Naive thymus-derived CD4-positive, alpha-beta T cell (primary cell): Measurements from ENCODE around the gene AK2. TPM values are rescaled to one million over a fixed set of nuclear protein-coding genes. Genes with fewer than 3 reads are reported as not detected.
A peak's percentile ranks its signal among the peaks of the same experiment; 100 is the strongest.

Experiments
- ATAC-seq: fragments of 150-1000 bp; cut with Tn5 transposase; 2 replicates; pipeline ENCODE4 v1.10.0; 2021; ENCODE audit warnings: mild to moderate bottlenecking, moderate library complexity
- CTCF ChIA-PET: fragments of 350-600 bp; sonication (Branson Sonifier 250); formaldehyde crosslinking; loops from one replicate; lab custom pipeline; 2021; ENCODE audit warnings: antibody characterized with exemption; lab: Charles Lee
- POLR2A ChIA-PET: fragments of 350-600 bp; sonication (Branson Sonifier 250); formaldehyde crosslinking; loops from one replicate; lab custom pipeline; 2021; ENCODE audit warnings: antibody characterized with exemption, inconsistent platforms; lab: Charles Lee
- DNase-seq, 9 donors: peaks; one replicate each; pipeline versions ENCODE4 v3.0.0 to v3.0.0-alpha.2; 2020 to 2022; ENCODE audit warnings: mixed read lengths in 1 of 9
- H3K27ac ChIP-seq: one replicate; pipeline ENCODE4 v1.7.0; 2013; ENCODE audit warnings: mild to moderate bottlenecking, low read depth, low read length, moderate library complexity
- H3K27me3 ChIP-seq, 2 donors: one replicate each; pipeline ENCODE4 v1.7.0; 2013; ENCODE audit warnings: low read length in 2 of 2, mild to moderate bottlenecking in 2 of 2, moderate library complexity in 2 of 2; ENCODE audit not compliant: control insufficient read depth in 2 of 2, insufficient read depth in 2 of 2
- H3K36me3 ChIP-seq, 3 experiments: 1 replicate in 2 of 3; 2 replicates in 1 of 3; pipeline ENCODE4 v1.7.0; 2013; ENCODE audit warnings: low read length in 3 of 3, mild to moderate bottlenecking in 3 of 3, moderate library complexity in 1 of 3; ENCODE audit not compliant: insufficient read depth in 3 of 3, control insufficient read depth in 2 of 3
- H3K4me1 ChIP-seq, 2 donors: one replicate each; pipeline ENCODE4 v1.7.0; 2013; ENCODE audit warnings: low read length in 2 of 2, mild to moderate bottlenecking in 2 of 2, moderate library complexity in 1 of 2; ENCODE audit not compliant: control insufficient read depth in 2 of 2, insufficient read depth in 2 of 2
- H3K4me3 ChIP-seq: 2 replicates; pipeline ENCODE4 v1.7.0; 2013; ENCODE audit warnings: mild to moderate bottlenecking, low read length
- H3K9me3 ChIP-seq, 3 experiments: 1 replicate in 2 of 3; 2 replicates in 1 of 3; pipeline ENCODE4 v1.7.0; 2013; ENCODE audit warnings: low read length in 3 of 3; ENCODE audit not compliant: control insufficient read depth in 2 of 3
- H3K27ac Mint-ChIP-seq, 9 donors: one replicate each; pipeline ENCODE4 v1.8.0; 2020 to 2022; ENCODE audit warnings: mixed read lengths in 9 of 9, mild to moderate bottlenecking in 8 of 9, moderate library complexity in 5 of 9, inconsistent platforms in 2 of 9
- H3K27me3 Mint-ChIP-seq, 5 donors: one replicate each; pipeline ENCODE4 v1.8.0; 2021 to 2022; ENCODE audit warnings: mixed read lengths in 5 of 5, mild to moderate bottlenecking in 1 of 5
- H3K36me3 Mint-ChIP-seq, 5 donors: one replicate each; pipeline ENCODE4 v1.8.0; 2020 to 2022; ENCODE audit warnings: mixed read lengths in 5 of 5, mild to moderate bottlenecking in 3 of 5, inconsistent platforms in 1 of 5
- H3K4me1 Mint-ChIP-seq, 7 donors: one replicate each; pipeline ENCODE4 v1.8.0; 2020 to 2022; ENCODE audit warnings: mixed read lengths in 7 of 7, mild to moderate bottlenecking in 3 of 7, inconsistent platforms in 1 of 7
- H3K4me3 Mint-ChIP-seq, 10 donors: one replicate each; pipeline ENCODE4 v1.8.0; 2020 to 2022; ENCODE audit warnings: mild to moderate bottlenecking in 10 of 10, mixed read lengths in 10 of 10, moderate library complexity in 6 of 10, inconsistent platforms in 2 of 10
- H3K9me3 Mint-ChIP-seq, 11 donors: one replicate each; pipeline ENCODE4 v1.8.0; 2020 to 2022; ENCODE audit warnings: mixed read lengths in 11 of 11, mild to moderate bottlenecking in 4 of 11, inconsistent platforms in 1 of 11, moderate library complexity in 1 of 11
- intact Hi-C, 2 donors: fragments of 100-400 bp; cut with micrococcal nuclease; formaldehyde crosslinking; loops; one replicate each; pipeline ENCODE4 v1.15.1; 2023
- polyA plus RNA-seq, 2 donors: library from polyadenylated mRNA; unstranded; fragments of 300-500 nt; fragmentation: Illumina TruSeq; gene quantifications; one replicate each; pipeline ENCODE4 v1.2.3, GENCODE V29; 2021
- total RNA-seq, 6 experiments: library from RNA in 5 of 6; stranded (reverse) in 5 of 6; gene quantifications; 1 replicate in 5 of 6; 2 replicates in 1 of 6; pipeline ENCODE4 v1.2.3 and lab custom pipeline; 2021 to 2026

AK2 gene
- total and polyA plus RNA-seq, 7 experiments from 2014 or later = 53.8 to 219 (median 97.4) TPM

GRCh38 chr1:33022650-33023200 lies 14.0 kb downstream of the AK2 start:
- Histone ChIP-seq H3K27me3 (no peaks in the 10 kb centered on the region), H3K9me3 (no peaks in the 10 kb centered on the region), H3K4me3 (no peak overlapping the region), H3K27ac (no peak overlapping the region), H3K36me3 (peaks cover 14 to 66% (median 16%) of the 10 kb centered on the region in 3 experiments), H3K4me1 (no peaks in the 10 kb centered on the region)
- peaks cover 7 to 62% (median 10%) of the 10 kb centered on the region in 7 donors for H3K4me1 Mint-ChIP-seq
- peak overlapping the region in 1 of 9 donors; percentile 38 for H3K27ac Mint-ChIP-seq
- POLR2A ChIA-PET = interaction anchor here (0.9 to 1.1 kb wide), 3 partner anchors 18 to 58 kb away, joined by 3 to 4 read pairs (median 3); no protein-coding TSS in a partner anchor
- ATAC-seq = no peak
- H3K27me3 Mint-ChIP-seq = no peaks in the 10 kb centered on the region
- intact Hi-C loops = no loop called here
- no peak overlapping the region for H3K4me3 Mint-ChIP-seq
- CTCF ChIA-PET = interaction anchor here (1.5 kb wide), 1 partner anchor 91 kb away, joined by 4 read pairs; no protein-coding TSS in a partner anchor
- DNase-seq = no peak
- H3K9me3 Mint-ChIP-seq = no peaks in the 10 kb centered on the region
- peaks cover 8 to 47% (median 34%) of the 10 kb centered on the region in 5 donors for H3K36me3 Mint-ChIP-seq

GRCh38 chr1:33021567-33022431 lies 14.9 kb downstream of the AK2 start:
- ATAC-seq (no peak), DNase-seq (no peak)
- intact Hi-C loops = no loop called here
- no peak overlapping the region for H3K27ac ChIP-seq
- H3K36me3 Mint-ChIP-seq = peaks cover 8 to 46% (median 34%) of the 10 kb centered on the region in 5 donors
- no peaks in the 10 kb centered on the region for H3K27me3 ChIP-seq
- CTCF ChIA-PET = interaction anchor here (1.0 to 1.5 kb wide), 2 partner anchors 36 to 90 kb away, joined by 3 to 4 read pairs; no protein-coding TSS in a partner anchor
- H3K4me3 Mint-ChIP-seq = no peak overlapping the region
- peaks cover 14 to 74% (median 16%) of the 10 kb centered on the region in 3 experiments for H3K36me3 ChIP-seq
- H3K27me3 Mint-ChIP-seq = no peaks in the 10 kb centered on the region
- H3K4me1 ChIP-seq = no peaks in the 10 kb centered on the region
- no peak overlapping the region for H3K4me3 ChIP-seq
- H3K4me1 Mint-ChIP-seq = peaks cover 6 to 55% (median 8%) of the 10 kb centered on the region in 7 donors
- peak overlapping the region in 2 of 9 donors; percentile 9 to 26 for H3K27ac Mint-ChIP-seq
- H3K9me3 Mint-ChIP-seq = no peaks in the 10 kb centered on the region
- POLR2A ChIA-PET = interaction anchor here (0.7 to 1.1 kb wide), 5 partner anchors 17 to 156 kb away, joined by 3 to 4 read pairs (median 3); no protein-coding TSS in a partner anchor
- H3K9me3 ChIP-seq = no peaks in the 10 kb centered on the region

- Mint-ChIP-seq H3K4me1 (peaks cover 0 to 23% (median 0%) of the 10 kb centered on the region in 7 donors), H3K27ac (peak overlapping the region in 2 of 9 donors; percentile 59 to 84), H3K9me3 (no peaks in the 10 kb centered on the region), H3K27me3 (no peaks in the 10 kb centered on the region), H3K36me3 (peaks cover 16 to 52% (median 43%) of the 10 kb centered on the region in 5 donors), H3K4me3 (no peak overlapping the region)
- intact Hi-C loops = no loop called here
- Histone ChIP-seq H3K9me3 (no peaks in the 10 kb centered on the region), H3K27ac (no peak overlapping the region), H3K36me3 (peaks cover 7 to 71% (median 20%) of the 10 kb centered on the region in 3 experiments), H3K4me3 (no peak overlapping the region), H3K27me3 (no peaks in the 10 kb centered on the region), H3K4me1 (no peaks in the 10 kb centered on the region)
- no peak for ATAC-seq
- CTCF ChIA-PET = no interaction called here
- DNase-seq = no peak
- POLR2A ChIA-PET = interaction anchor here (0.6 kb wide), 1 partner anchor 173 kb away, joined by 3 read pairs; no protein-coding TSS in a partner anchor
Observed at GRCh38 chr1:33018112-33018511, 18.6 kb downstream of the AK2 start.

GRCh38 chr1:33017175-33017574 lies 19.5 kb downstream of the AK2 start:
- Mint-ChIP-seq H3K27me3 (no peaks in the 10 kb centered on the region), H3K9me3 (no peaks in the 10 kb centered on the region), H3K27ac (no peak overlapping the region), H3K36me3 (peaks cover 22 to 56% (median 46%) of the 10 kb centered on the region in 5 donors), H3K4me3 (no peak overlapping the region), H3K4me1 (peaks cover 0 to 18% (median 0%) of the 10 kb centered on the region in 7 donors)
- ChIA-PET POLR2A (no interaction called here), CTCF (no interaction called here)
- Histone ChIP-seq H3K4me3 (no peak overlapping the region), H3K27me3 (no peaks in the 10 kb centered on the region), H3K4me1 (no peaks in the 10 kb centered on the region), H3K36me3 (peaks cover 3 to 73% (median 27%) of the 10 kb centered on the region in 3 experiments), H3K9me3 (no peaks in the 10 kb centered on the region), H3K27ac (no peak overlapping the region)
- ATAC-seq = no peak
- no peak for DNase-seq
- intact Hi-C loops = no loop called here

GRCh38 chr1:33015216-33015615 lies 21.5 kb downstream of the AK2 start:
- peaks cover 3 to 71% (median 32%) of the 10 kb centered on the region in 3 experiments for H3K36me3 ChIP-seq
- Mint-ChIP-seq H3K36me3 (peaks cover 31 to 55% (median 55%) of the 10 kb centered on the region in 5 donors), H3K4me1 (peaks cover 0 to 21% (median 0%) of the 10 kb centered on the region in 7 donors), H3K27ac (no peak overlapping the region), H3K27me3 (no peaks in the 10 kb centered on the region), H3K9me3 (no peaks in the 10 kb centered on the region), H3K4me3 (no peak overlapping the region)
- H3K4me1 ChIP-seq = no peaks in the 10 kb centered on the region
- intact Hi-C loops = no loop called here
- ChIA-PET CTCF (no interaction called here), POLR2A (interaction anchor here (0.5 kb wide), 1 partner anchor 65 kb away, joined by 4 read pairs; no protein-coding TSS in a partner anchor)
- no peak overlapping the region for H3K4me3 ChIP-seq
- no peaks in the 10 kb centered on the region for H3K27me3 ChIP-seq
- no peak for DNase-seq
- no peak overlapping the region for H3K27ac ChIP-seq
- ATAC-seq = no peak
- H3K9me3 ChIP-seq = no peaks in the 10 kb centered on the region

GRCh38 chr1:33014464-33015163 lies 22.1 kb downstream of the AK2 start:
- DNase-seq (no peak), ATAC-seq (no peak)
- peaks cover 0 to 21% (median 0%) of the 10 kb centered on the region in 7 donors for H3K4me1 Mint-ChIP-seq
- ChIA-PET CTCF (no interaction called here), POLR2A (interaction anchor here (0.5 kb wide), 1 partner anchor 65 kb away, joined by 4 read pairs; no protein-coding TSS in a partner anchor)
- Histone ChIP-seq H3K4me1 (no peaks in the 10 kb centered on the region), H3K4me3 (no peak overlapping the region), H3K36me3 (peaks cover 3 to 68% (median 32%) of the 10 kb centered on the region in 3 experiments), H3K27ac (no peak overlapping the region), H3K9me3 (no peaks in the 10 kb centered on the region), H3K27me3 (no peaks in the 10 kb centered on the region)
- H3K27me3 Mint-ChIP-seq = no peaks in the 10 kb centered on the region
- peaks cover 31 to 54% (median 51%) of the 10 kb centered on the region in 5 donors for H3K36me3 Mint-ChIP-seq
- no peak overlapping the region for H3K4me3 Mint-ChIP-seq
- no peaks in the 10 kb centered on the region for H3K9me3 Mint-ChIP-seq
- peak overlapping the region in 1 of 9 donors; percentile 60 for H3K27ac Mint-ChIP-seq
- intact Hi-C loops = no loop called here
